ENCODE data around the gene TMEFF2. TPM values are rescaled to one million over a fixed set of nuclear protein-coding genes. Genes with fewer than 3 reads are reported as not detected.

The TMEFF2 gene, protein sequence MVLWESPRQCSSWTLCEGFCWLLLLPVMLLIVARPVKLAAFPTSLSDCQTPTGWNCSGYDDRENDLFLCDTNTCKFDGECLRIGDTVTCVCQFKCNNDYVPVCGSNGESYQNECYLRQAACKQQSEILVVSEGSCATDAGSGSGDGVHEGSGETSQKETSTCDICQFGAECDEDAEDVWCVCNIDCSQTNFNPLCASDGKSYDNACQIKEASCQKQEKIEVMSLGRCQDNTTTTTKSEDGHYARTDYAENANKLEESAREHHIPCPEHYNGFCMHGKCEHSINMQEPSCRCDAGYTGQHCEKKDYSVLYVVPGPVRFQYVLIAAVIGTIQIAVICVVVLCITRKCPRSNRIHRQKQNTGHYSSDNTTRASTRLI
- total RNA-seq: not detected

DNA sequence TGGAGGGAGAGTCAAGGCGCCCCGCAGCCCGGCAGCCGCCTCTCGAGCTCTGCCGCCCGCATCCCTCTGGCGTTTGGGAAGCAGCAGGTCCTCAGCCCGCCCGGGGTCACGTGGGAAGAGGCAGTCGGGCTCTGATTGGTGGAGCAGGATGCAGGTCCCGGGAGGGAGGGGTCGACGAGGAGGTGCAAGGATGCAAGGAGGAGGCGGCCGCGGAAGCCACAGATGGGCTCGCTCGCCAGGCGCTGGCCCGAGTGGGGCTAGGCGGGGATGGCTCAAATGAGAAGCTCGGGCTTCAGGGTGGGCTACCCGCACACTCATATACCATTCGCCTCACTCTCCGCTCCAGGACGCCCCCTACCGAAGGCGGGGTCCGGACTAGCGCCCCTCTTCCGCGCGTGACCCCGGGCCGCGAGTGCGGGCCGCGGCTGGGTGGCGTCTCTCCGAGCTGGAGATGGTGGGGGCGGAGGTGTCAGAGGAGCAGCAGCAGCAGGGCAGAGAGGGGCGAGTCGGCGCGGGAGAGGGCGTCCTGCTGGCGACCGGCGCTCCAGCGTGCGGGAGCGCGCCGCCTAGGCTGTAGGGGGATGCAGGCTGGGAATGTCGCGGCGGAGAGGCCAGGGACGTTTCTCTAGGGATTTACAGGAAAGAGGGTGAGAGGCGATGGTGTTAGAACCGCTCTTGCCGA is at the start of gene TMEFF2:
Gene TMEFF2, minus strand, starts transcription at position 68 of the 682 bp plus-strand sequence. CDS start 409 bp downstream, outside the sequence.
- intact Hi-C loops (cut with DNase I, micrococcal nuclease): no loop called here
- Mint-ChIP-seq H3K36me3 (ENCODE audit: low read depth) (no peaks in the 10 kb centered on the region), H3K27me3 (peaks cover 52% of the 10 kb centered on the region), H3K9me3 (ENCODE audit: low read depth) (no peaks in the 10 kb centered on the region), H3K27ac (no peak within 1 kb of the TSS), H3K4me1 (peaks cover 25% of the 10 kb centered on the region), H3K4me3 (peak within 1 kb of the TSS; percentile 68)
- DNase-seq: peak; percentile 82
- peak; percentile 87 for ATAC-seq
- CTCF ChIA-PET: interaction anchor here (1.5 to 2.7 kb wide), 2 partner anchors 11 to 33 kb away, joined by 3 to 19 read pairs; no protein-coding TSS in a partner anchor
- POLR2A ChIA-PET: no interaction called here

DNA sequence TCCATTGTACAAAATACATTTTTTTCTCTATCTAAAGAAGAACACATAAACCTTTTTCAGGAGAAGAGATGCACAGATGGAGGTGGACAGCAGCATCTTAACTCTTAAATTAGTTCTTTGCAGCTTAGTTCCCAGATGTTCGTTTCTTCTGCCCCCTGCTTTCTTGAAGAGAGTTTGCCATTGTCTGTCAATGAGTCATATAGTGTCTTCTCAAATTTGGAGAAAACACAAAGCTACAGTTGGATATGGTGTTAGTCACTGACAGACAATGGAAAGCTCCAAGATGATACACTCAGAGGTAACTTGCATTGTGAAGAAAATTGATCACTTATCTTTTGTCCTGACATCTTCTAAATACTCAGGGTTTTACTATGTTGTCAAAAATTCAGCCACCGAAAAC is 48.8 kb upstream of the TMEFF2 start:
- ChIA-PET CTCF (no interaction called here), POLR2A (no interaction called here)
- DNase-seq: no peak
- Mint-ChIP-seq H3K36me3 (ENCODE audit: low read depth) (no peaks in the 10 kb centered on the region), H3K4me1 (no peaks in the 10 kb centered on the region), H3K9me3 (ENCODE audit: low read depth) (peaks cover 2% of the 10 kb centered on the region), H3K27me3 (peaks cover 5% of the 10 kb centered on the region), H3K4me3 (no peak overlapping the region), H3K27ac (no peak overlapping the region)
- intact Hi-C loops (cut with DNase I, micrococcal nuclease): no loop called here
- ATAC-seq: no peak

DNA sequence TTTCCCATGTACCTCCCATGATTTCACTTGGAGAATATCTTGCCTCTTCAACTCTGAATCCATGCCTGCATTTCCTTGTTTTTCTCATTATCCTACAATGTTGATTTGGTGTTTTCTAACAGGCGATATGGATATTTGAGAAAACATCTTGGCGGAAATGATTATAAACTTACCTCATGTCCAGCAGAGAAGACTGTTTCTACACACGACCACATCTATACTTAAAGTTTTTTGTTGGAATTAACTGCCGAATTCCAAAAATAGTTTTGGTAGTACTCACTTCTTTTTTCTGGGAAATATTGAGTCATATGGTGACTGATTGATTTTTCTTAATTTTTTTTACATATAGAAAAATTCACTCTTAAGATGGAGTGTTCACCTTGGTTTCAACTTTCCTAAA is 41.4 kb upstream of the TMEFF2 start:
- POLR2A ChIA-PET: no interaction called here
- no peak overlapping the region for H3K27ac Mint-ChIP-seq
- H3K4me3 Mint-ChIP-seq: no peak overlapping the region
- CTCF ChIA-PET: no interaction called here
- DNase-seq (no peak), ATAC-seq (no peak)
- no peaks in the 10 kb centered on the region for H3K27me3 Mint-ChIP-seq
- no peaks in the 10 kb centered on the region for H3K36me3 Mint-ChIP-seq (ENCODE audit: low read depth)
- H3K4me1 Mint-ChIP-seq: no peaks in the 10 kb centered on the region
- H3K9me3 Mint-ChIP-seq (ENCODE audit: low read depth): no peaks in the 10 kb centered on the region
- intact Hi-C loops (cut with DNase I, micrococcal nuclease): no loop called here

DNA sequence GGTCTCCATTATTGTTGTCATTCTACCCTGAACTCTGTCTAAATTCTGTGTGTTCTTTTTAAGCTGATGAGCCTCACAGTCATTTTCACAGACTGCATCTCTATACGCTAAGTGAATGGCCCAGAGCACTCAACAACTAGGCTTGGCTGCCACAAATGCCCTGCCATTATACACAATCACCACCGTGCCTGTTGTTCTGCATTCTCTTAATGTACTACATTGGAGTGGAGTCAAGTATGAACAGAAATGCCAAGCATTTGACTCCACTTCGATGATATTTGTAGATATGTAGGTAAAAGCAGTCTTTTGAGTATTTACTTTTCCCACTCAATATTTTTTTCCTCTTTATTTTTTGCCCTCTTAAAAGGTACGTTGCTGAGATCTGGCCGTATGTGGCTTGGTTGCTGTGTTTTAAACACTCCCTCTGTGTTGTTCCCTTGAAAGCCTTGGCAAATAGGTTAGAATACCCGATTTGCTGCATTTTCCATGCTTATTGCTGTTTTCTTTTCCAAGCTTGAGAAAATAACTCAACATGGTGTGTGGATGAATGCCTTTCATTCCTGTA is 36.2 kb upstream of the TMEFF2 start:
- CTCF ChIA-PET: no interaction called here
- Mint-ChIP-seq H3K9me3 (ENCODE audit: low read depth) (no peaks in the 10 kb centered on the region), H3K4me1 (no peaks in the 10 kb centered on the region), H3K27me3 (no peaks in the 10 kb centered on the region), H3K36me3 (ENCODE audit: low read depth) (no peaks in the 10 kb centered on the region), H3K27ac (no peak overlapping the region), H3K4me3 (no peak overlapping the region)
- intact Hi-C loops (cut with DNase I, micrococcal nuclease): no loop called here
- ATAC-seq (no peak), DNase-seq (no peak)
- POLR2A ChIA-PET: no interaction called here

DNA sequence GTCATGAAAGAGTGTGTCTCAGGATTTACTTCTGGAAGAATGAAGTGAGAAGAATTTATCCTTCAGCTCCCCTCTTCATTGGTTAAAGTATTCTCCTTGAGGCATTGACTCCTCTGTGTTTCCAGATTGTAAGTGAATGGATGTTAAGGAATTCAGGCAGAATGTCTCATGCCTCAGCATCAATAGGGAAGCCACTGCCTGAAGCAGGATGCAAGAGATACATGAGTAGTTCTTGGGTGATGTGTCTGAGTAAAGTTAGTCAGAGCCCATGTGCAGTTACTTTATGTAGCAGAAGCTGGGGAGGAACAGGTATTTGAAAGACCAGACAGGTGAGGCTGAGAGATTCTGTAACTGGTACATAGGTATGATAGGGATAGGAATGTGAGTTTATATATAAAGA is 34.0 kb upstream of the TMEFF2 start:
- H3K9me3 Mint-ChIP-seq (ENCODE audit: low read depth): no peaks in the 10 kb centered on the region
- ChIA-PET POLR2A (no interaction called here), CTCF (no interaction called here)
- intact Hi-C loops (cut with DNase I, micrococcal nuclease): no loop called here
- DNase-seq: no peak
- ATAC-seq: no peak
- H3K4me3 Mint-ChIP-seq: no peak overlapping the region
- H3K27me3 Mint-ChIP-seq: no peaks in the 10 kb centered on the region
- no peaks in the 10 kb centered on the region for H3K4me1 Mint-ChIP-seq
- no peak overlapping the region for H3K27ac Mint-ChIP-seq
- no peaks in the 10 kb centered on the region for H3K36me3 Mint-ChIP-seq (ENCODE audit: low read depth)

DNA sequence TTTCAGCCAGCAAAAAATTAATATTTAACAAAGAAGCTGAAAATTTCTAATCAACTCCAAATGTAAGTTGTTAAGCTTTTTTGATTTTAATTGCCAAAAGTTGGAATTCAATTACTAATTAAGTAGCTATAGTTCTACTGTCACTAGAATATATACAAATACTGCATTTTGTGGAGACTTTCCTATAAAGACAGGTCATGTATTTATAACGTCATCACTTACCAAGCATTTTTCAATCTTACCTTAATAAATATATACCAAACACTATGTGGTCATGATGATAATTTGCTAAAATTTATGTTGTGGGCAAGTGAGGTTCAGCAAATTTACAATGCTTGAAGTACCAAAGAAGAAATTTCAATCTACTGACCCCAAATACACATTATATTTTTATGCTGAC is 24.2 kb upstream of the TMEFF2 start:
- Mint-ChIP-seq H3K4me1 (no peaks in the 10 kb centered on the region), H3K27me3 (peaks cover 5% of the 10 kb centered on the region), H3K36me3 (ENCODE audit: low read depth) (no peaks in the 10 kb centered on the region), H3K27ac (no peak overlapping the region), H3K4me3 (no peak overlapping the region), H3K9me3 (ENCODE audit: low read depth) (no peaks in the 10 kb centered on the region)
- ChIA-PET CTCF (interaction anchor here (0.6 kb wide), 1 partner anchor 132 kb away, joined by 3 read pairs; no protein-coding TSS in a partner anchor), POLR2A (no interaction called here)
- ATAC-seq (no peak), DNase-seq (no peak)
- intact Hi-C loops (cut with DNase I, micrococcal nuclease): no loop called here

DNA sequence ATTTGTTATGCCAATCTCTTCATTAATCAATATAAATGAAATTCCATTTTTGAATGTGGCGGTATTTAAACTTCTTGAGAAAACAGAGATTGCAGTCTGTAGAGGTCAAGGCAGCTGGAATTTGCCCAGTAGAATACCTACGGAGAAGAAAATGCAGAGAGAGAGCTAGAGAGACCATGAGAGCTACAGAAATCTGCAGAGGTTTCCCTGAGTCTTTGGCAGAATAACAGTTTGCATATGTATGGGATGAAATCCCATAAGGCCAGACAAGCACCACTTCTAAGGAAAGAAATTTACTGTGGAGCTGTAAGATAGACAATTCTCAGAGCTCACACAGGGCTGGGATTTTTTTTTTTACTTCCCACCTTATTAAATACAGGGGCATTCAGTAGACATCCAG is 23.6 kb upstream of the TMEFF2 start:
- intact Hi-C loops (cut with DNase I, micrococcal nuclease): no loop called here
- Mint-ChIP-seq H3K4me1 (no peaks in the 10 kb centered on the region), H3K27me3 (peaks cover 5% of the 10 kb centered on the region), H3K4me3 (no peak overlapping the region), H3K9me3 (ENCODE audit: low read depth) (no peaks in the 10 kb centered on the region), H3K27ac (no peak overlapping the region), H3K36me3 (ENCODE audit: low read depth) (no peaks in the 10 kb centered on the region)
- no peak for ATAC-seq
- ChIA-PET POLR2A (no interaction called here), CTCF (interaction anchor here (0.6 kb wide), 1 partner anchor 133 kb away, joined by 3 read pairs; no protein-coding TSS in a partner anchor)
- DNase-seq: no peak

DNA sequence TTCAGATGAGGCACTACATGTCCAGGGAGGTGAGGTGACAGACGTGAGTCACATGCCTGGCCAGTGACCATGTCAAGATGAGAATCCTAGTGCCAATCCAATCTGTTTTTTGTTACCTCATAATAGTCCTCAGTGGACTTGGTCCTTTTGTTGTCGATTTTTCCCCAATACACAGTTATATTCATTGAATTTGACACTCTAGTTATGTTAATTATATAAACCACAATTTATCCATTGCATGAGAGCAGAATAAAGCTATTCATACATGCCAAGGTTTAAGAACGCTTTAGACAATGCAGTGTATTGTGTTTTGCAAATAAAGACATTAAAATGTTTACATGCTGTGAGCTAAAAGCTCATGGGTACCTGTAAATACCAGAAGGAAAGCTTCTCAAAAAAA is 21.6 kb upstream of the TMEFF2 start:
- no peaks in the 10 kb centered on the region for H3K36me3 Mint-ChIP-seq (ENCODE audit: low read depth)
- ChIA-PET CTCF (no interaction called here), POLR2A (no interaction called here)
- peaks cover 3% of the 10 kb centered on the region for H3K27me3 Mint-ChIP-seq
- intact Hi-C loops (cut with DNase I, micrococcal nuclease): no loop called here
- DNase-seq (no peak), ATAC-seq (no peak)
- H3K4me1 Mint-ChIP-seq: no peaks in the 10 kb centered on the region
- H3K9me3 Mint-ChIP-seq (ENCODE audit: low read depth): no peaks in the 10 kb centered on the region
- H3K4me3 Mint-ChIP-seq: no peak overlapping the region
- H3K27ac Mint-ChIP-seq: no peak overlapping the region

DNA sequence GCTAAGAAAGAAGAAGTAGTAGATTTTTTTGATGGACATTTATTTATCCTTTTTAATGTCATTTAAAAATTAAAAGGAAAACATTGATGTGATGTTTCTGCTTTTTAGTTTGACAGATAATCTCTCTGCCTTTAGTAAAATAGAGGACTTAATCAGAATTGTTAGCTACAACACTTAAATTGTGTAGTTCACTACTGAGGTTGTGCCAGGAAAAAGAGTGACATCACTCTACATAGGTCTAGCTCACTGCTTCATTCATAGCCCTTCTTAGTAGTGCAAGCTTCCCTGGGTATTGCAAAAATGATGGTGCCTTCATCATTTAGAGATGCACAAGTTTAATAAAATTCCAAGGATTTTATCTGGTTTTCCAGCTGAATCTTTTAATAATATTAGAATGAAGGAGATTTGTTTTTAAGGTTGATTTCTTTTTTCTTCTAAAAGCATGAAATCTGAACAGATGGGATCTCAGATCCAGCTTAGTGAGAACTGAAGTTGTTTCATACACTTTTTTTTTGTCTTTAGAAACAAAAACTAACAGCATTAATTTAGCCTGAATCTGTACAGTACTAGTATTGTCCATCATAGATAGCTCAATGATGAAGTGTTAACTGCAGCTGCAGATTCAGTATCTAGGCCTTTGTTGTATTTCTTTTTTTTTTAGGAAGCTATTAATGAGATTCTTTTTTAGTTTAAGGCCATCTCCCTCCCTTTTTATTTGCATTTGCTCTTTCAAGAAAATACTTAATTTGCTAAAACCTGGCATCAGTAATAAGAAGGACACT is 20.6 kb upstream of the TMEFF2 start:
- intact Hi-C loops (cut with DNase I, micrococcal nuclease): no loop called here
- Mint-ChIP-seq H3K27ac (no peak overlapping the region), H3K27me3 (peaks cover 2% of the 10 kb centered on the region), H3K4me3 (no peak overlapping the region), H3K4me1 (no peaks in the 10 kb centered on the region), H3K36me3 (ENCODE audit: low read depth) (no peaks in the 10 kb centered on the region), H3K9me3 (ENCODE audit: low read depth) (no peaks in the 10 kb centered on the region)
- ChIA-PET POLR2A (no interaction called here), CTCF (interaction anchor here (1.6 kb wide), 1 partner anchor 53 kb away, joined by 3 read pairs; no protein-coding TSS in a partner anchor)
- ATAC-seq (no peak), DNase-seq (no peak)

DNA sequence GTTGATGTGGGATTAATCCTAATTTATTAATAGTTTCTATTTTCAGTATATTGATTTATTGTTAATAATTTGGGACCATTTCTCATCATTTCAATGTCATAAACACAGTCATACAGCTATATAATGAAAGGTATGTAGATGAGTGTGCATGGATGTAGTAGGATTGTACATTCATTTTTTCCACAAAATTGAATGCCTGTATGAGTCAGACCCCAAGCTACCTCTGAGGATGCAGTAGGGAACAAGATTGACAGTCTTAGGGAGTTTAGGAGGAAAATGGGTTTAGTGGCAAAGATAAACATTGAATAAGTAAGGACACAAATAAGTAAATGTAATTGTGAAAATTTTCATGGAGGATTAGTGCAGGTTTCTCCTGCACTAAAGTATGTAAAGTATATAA is 14.1 kb upstream of the TMEFF2 start:
- Mint-ChIP-seq H3K9me3 (ENCODE audit: low read depth) (no peaks in the 10 kb centered on the region), H3K36me3 (ENCODE audit: low read depth) (no peaks in the 10 kb centered on the region), H3K27me3 (peaks cover 7% of the 10 kb centered on the region), H3K4me1 (no peaks in the 10 kb centered on the region), H3K27ac (no peak overlapping the region), H3K4me3 (no peak overlapping the region)
- ChIA-PET POLR2A (no interaction called here), CTCF (no interaction called here)
- intact Hi-C loops (cut with DNase I, micrococcal nuclease): no loop called here
- ATAC-seq (no peak), DNase-seq (no peak)

DNA sequence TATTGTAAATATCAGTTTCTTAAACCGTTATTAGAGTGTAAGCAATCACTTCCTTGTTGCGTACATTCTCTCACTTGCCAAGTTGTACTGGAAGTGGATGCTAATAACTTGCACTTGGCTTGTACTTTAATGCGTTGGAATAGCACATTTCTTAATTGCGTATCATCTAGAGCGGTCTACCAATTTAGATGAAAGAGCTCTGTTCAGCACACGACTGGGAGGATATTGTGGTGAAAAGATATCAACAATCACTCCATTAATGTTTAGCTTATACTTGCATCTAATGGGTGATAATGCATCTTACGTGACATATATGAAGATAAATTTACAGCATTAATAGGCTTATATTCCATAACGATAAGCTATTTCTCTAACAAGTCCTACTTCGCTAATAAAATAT is 11.7 kb upstream of the TMEFF2 start:
- ATAC-seq (no peak), DNase-seq (no peak)
- Mint-ChIP-seq H3K36me3 (ENCODE audit: low read depth) (no peaks in the 10 kb centered on the region), H3K27me3 (peaks cover 11% of the 10 kb centered on the region), H3K27ac (no peak overlapping the region), H3K4me3 (no peak overlapping the region), H3K4me1 (no peaks in the 10 kb centered on the region), H3K9me3 (ENCODE audit: low read depth) (no peaks in the 10 kb centered on the region)
- ChIA-PET POLR2A (no interaction called here), CTCF (interaction anchor here (0.8 kb wide), 1 partner anchor 69 kb away, joined by 3 read pairs; no protein-coding TSS in a partner anchor)
- intact Hi-C loops (cut with DNase I, micrococcal nuclease): no loop called here
